AG09319 (cell line): ENCODE results near the gene TBK1.

ENCODE experiments used
- DNase-seq: peaks from one replicate; pipeline ENCODE4 v3.0.0-alpha.2; 2010; ENCODE audit warnings: low read depth; ENCODE audit errors: extremely low read depth
- CTCF ChIP-seq: IDR thresholded peaks from 2 replicates; pipeline ENCODE4 v1.5.1; 2011; ENCODE audit warnings: low read depth, mild to moderate bottlenecking, inconsistent platforms, low read length, moderate library complexity

The TBK1 gene

GRCh38 chr12:64431791-64432190, 20.1 kb upstream of the TBK1 start:
- no peak for TF ChIP-seq CTCF
- DNase-seq = no peak

- no peak for DNase-seq
- no peak for TF ChIP-seq CTCF
Measured at GRCh38 chr12:64433915-64434314, 18.0 kb upstream of the TBK1 start.

GRCh38 chr12:64440100-64440499, 11.8 kb upstream of the TBK1 start:
- DNase-seq = no peak
- TF ChIP-seq CTCF = no peak

- no peak for DNase-seq
- no peak for TF ChIP-seq CTCF
Measured at GRCh38 chr12:64445490-64445889, 6.4 kb upstream of the TBK1 start.

- no peak for TF ChIP-seq CTCF
Measured at GRCh38 chr12:64446295-64446694, 5.6 kb upstream of the TBK1 start.

GRCh38 chr12:64450057-64450640, 1.8 kb upstream of the TBK1 start:
- TF ChIP-seq CTCF = no peak
- no peak for DNase-seq

More at GRCh38 chr12:64446295-64446694, 5.6 kb upstream of the TBK1 start:
- no peak for DNase-seq

- DNase-seq = no peak
- TF ChIP-seq CTCF = no peak
Measured at GRCh38 chr12:64450711-64451486, 1.0 kb upstream of the TBK1 start.
